CD14-positive monocyte (primary cell): Measurements from ENCODE around the gene INTS6. TPM values are rescaled to one million over a fixed set of nuclear protein-coding genes. Genes with fewer than 3 reads are reported as not detected.

Experiments
- DNase-seq, 3 donors: peaks; one replicate each; pipeline ENCODE4 v3.0.0-alpha.2; 2011 to 2022
- H2AFZ ChIP-seq: 2 replicates; pipeline ENCODE4 v1.6.0; 2012; ENCODE audit warnings: mild to moderate bottlenecking, low read depth, low read length, inconsistent platforms; ENCODE audit not compliant: insufficient read depth, poor library complexity, severe bottlenecking
- H3K27ac ChIP-seq, 2 donors: 1 replicate in 1 of 2; 2 replicates in 1 of 2; pipeline ENCODE4 v1.5.1; 2012 to 2013; ENCODE audit warnings: low read length in 2 of 2, control low read depth in 1 of 2, inconsistent platforms in 1 of 2, low read depth in 1 of 2, mild to moderate bottlenecking in 1 of 2
- H3K27me3 ChIP-seq, 2 donors: one replicate each; pipeline versions ENCODE4 v1.6.0 to v1.6.1; 2011 to 2013; ENCODE audit warnings: low read length in 2 of 2; ENCODE audit not compliant: control insufficient read depth in 2 of 2, insufficient read depth in 2 of 2
- H3K36me3 ChIP-seq, 2 donors: replicated peaks in 1 of 2; 1 replicate in 1 of 2; 2 replicates in 1 of 2; pipeline versions ENCODE4 v1.5.1 to v1.6.1; 2012 to 2013; ENCODE audit warnings: low read length in 2 of 2, control low read depth in 1 of 2, inconsistent platforms in 1 of 2, mild to moderate bottlenecking in 1 of 2; ENCODE audit not compliant: insufficient read depth in 2 of 2, control insufficient read depth in 1 of 2
- H3K4me1 ChIP-seq, 2 donors: 1 replicate in 1 of 2; 2 replicates in 1 of 2; pipeline versions ENCODE4 v1.5.1 to v1.6.1; 2012 to 2013; ENCODE audit warnings: low read length in 2 of 2, control low read depth in 1 of 2, inconsistent platforms in 1 of 2, mild to moderate bottlenecking in 1 of 2, moderate library complexity in 1 of 2; ENCODE audit not compliant: insufficient read depth in 2 of 2, control insufficient read depth in 1 of 2
- H3K4me2 ChIP-seq: replicated peaks from 2 replicates; pipeline ENCODE3; 2012; ENCODE audit warnings: low read length, moderate library complexity, mild to moderate bottlenecking; ENCODE audit not compliant: poor library complexity, severe bottlenecking; ENCODE audit errors: extremely low read depth
- H3K4me3 ChIP-seq, 3 experiments: fragments of 200-600 bp in 1 of 3; sonication (generic) in 1 of 3; replicated peaks in 1 of 3; 1 replicate in 2 of 3; 2 replicates in 1 of 3; pipeline ENCODE4 v1.5.1; 2011 to 2013; ENCODE audit warnings: low read length in 3 of 3, mild to moderate bottlenecking in 3 of 3, control low read depth in 2 of 3, low read depth in 2 of 3, inconsistent platforms in 1 of 3, moderate library complexity in 1 of 3
- H3K79me2 ChIP-seq: 2 replicates; pipeline ENCODE4 v1.6.0; 2012; ENCODE audit warnings: mild to moderate bottlenecking, control low read depth, inconsistent platforms, low read length, moderate library complexity; ENCODE audit not compliant: insufficient read depth
- H3K9ac ChIP-seq: 2 replicates; pipeline ENCODE4 v1.6.0; 2017; ENCODE audit warnings: low read length, mild to moderate bottlenecking; ENCODE audit not compliant: insufficient read depth, poor library complexity, severe bottlenecking
- H3K9me3 ChIP-seq, 2 donors: replicated peaks in 1 of 2; 1 replicate in 1 of 2; 2 replicates in 1 of 2; pipeline versions ENCODE4 v1.5.1 to v1.6.1; 2012 to 2013; ENCODE audit warnings: low read length in 2 of 2, control low read depth in 1 of 2; ENCODE audit not compliant: control insufficient read depth in 1 of 2, insufficient read depth in 1 of 2
- H4K20me1 ChIP-seq: 2 replicates; pipeline ENCODE4 v1.6.0; 2012; ENCODE audit warnings: mild to moderate bottlenecking, low read length, control low read depth, moderate library complexity; ENCODE audit not compliant: insufficient read depth
- H3K27ac Mint-ChIP-seq, 7 donors: one replicate each; pipeline ENCODE4 v1.8.0; 2020; ENCODE audit warnings: mild to moderate bottlenecking in 7 of 7, mixed read lengths in 7 of 7, moderate library complexity in 6 of 7, inconsistent platforms in 2 of 7
- H3K27me3 Mint-ChIP-seq, 3 donors: one replicate each; pipeline ENCODE4 v1.8.0; 2021 to 2022; ENCODE audit warnings: low read depth in 3 of 3, mild to moderate bottlenecking in 3 of 3, mixed read lengths in 3 of 3, moderate library complexity in 3 of 3, inconsistent platforms in 1 of 3
- H3K36me3 Mint-ChIP-seq, 2 donors: one replicate each; pipeline ENCODE4 v1.8.0; 2020; ENCODE audit warnings: mixed read lengths in 2 of 2, inconsistent platforms in 1 of 2, mild to moderate bottlenecking in 1 of 2
- H3K4me1 Mint-ChIP-seq: one replicate; pipeline ENCODE4 v1.8.0; 2020; ENCODE audit warnings: mild to moderate bottlenecking, mixed read lengths
- H3K4me3 Mint-ChIP-seq, 2 donors: one replicate each; pipeline ENCODE4 v1.8.0; 2020; ENCODE audit warnings: mild to moderate bottlenecking in 2 of 2, mixed read lengths in 2 of 2, moderate library complexity in 1 of 2
- H3K9me3 Mint-ChIP-seq, 7 donors: one replicate each; pipeline ENCODE4 v1.8.0; 2020 to 2022; ENCODE audit warnings: mixed read lengths in 7 of 7, mild to moderate bottlenecking in 6 of 7, moderate library complexity in 6 of 7, inconsistent platforms in 2 of 7
- CTCF ChIP-seq: fragments of 200-600 bp; IDR thresholded peaks from one replicate; pipeline ENCODE4 v1.8.0; 2022; ENCODE audit warnings: antibody characterized with exemption, mild to moderate bottlenecking
- WGBS: methylation state at CpG from one replicate; pipeline ENCODE4 v1.1.5; 2013; ENCODE audit warnings: missing lambda C conversion rate; ENCODE audit not compliant: insufficient coverage; 5-methylcytosine and 5-hydroxymethylcytosine counted together
- intact Hi-C, 2 donors: fragments of 100-400 bp; cut with micrococcal nuclease; formaldehyde crosslinking; loops; one replicate each; pipeline versions ENCODE4 v1.15.0 to v1.15.1; 2023
- polyA plus RNA-seq, 3 donors: library from polyadenylated mRNA; depleted of rRNA in 1 of 3; unstranded in 2 of 3; stranded (reverse) in 1 of 3; fragments of 300-500 nt in 2 of 3; fragments of >200 nt in 1 of 3; fragmentation: Illumina TruSeq in 2 of 3; gene quantifications; 1 replicate in 2 of 3; 2 replicates in 1 of 3; pipeline ENCODE4 v1.2.3, GENCODE V29; 2012 to 2021

Gene INTS6
- polyA plus RNA-seq, 3 donors: 10.8 to 13.2 (median 11.6) TPM

GRCh38 chr13:51435002-51435578 lies 17.7 kb downstream of the INTS6 start:
- intact Hi-C loops: no loop called here
- peak; percentile 73 for TF ChIP-seq CTCF
- no peak overlapping the region for H3K4me3 ChIP-seq
- WGBS: no CpG with 5 or more reads among the region's 1 CpG
- H4K20me1 ChIP-seq: no peaks in the 10 kb centered on the region
- DNase-seq: peak in 2 of 3 donors; percentile 9 to 47
- H3K36me3 ChIP-seq: peaks cover 3 to 23% of the 10 kb centered on the region in 2 donors
- H3K9ac ChIP-seq: no peak overlapping the region
- Mint-ChIP-seq H3K9me3 (no peaks in the 10 kb centered on the region), H3K36me3 (peaks cover 18 to 28% of the 10 kb centered on the region in 2 donors), H3K27me3 (no peaks in the 10 kb centered on the region), H3K27ac (no peak overlapping the region), H3K4me1 (no peaks in the 10 kb centered on the region), H3K4me3 (no peak overlapping the region)
- no peak overlapping the region for H2AFZ ChIP-seq
- no peaks in the 10 kb centered on the region for H3K9me3 ChIP-seq
- no peak overlapping the region for H3K27ac ChIP-seq
- no peaks in the 10 kb centered on the region for H3K27me3 ChIP-seq
- H3K4me2 ChIP-seq: no peak overlapping the region
- peaks cover 3% of the 10 kb centered on the region for H3K79me2 ChIP-seq
- H3K4me1 ChIP-seq: no peaks in the 10 kb centered on the region

DNA sequence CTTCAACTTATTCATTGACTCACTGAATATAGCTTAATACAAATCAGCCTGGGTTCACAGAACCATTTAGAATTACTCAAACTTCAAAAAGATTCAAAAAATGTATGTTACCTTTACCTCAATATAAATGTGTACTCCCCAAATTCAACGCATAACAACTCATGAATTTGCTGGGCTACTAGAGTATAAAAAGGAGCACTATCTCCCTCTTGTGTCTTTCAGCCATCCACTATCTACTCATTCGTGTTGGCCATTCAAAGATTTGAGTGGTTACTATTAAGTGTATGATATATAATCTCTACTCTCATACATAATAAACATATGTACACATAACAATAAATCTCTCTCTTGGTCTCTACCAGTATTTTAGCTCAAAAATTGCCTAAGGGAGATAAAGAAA lies 20.3 kb downstream of the INTS6 start:
- TF ChIP-seq CTCF: no peak
- Mint-ChIP-seq H3K9me3 (no peaks in the 10 kb centered on the region), H3K4me1 (no peaks in the 10 kb centered on the region), H3K27me3 (no peaks in the 10 kb centered on the region), H3K36me3 (peaks cover 27 to 39% of the 10 kb centered on the region in 2 donors), H3K27ac (no peak overlapping the region), H3K4me3 (no peak overlapping the region)
- intact Hi-C loops: loop anchor here in 1 of 2 donors (5.0 kb wide), 1 partner anchor 400 kb away; no protein-coding TSS in a partner anchor
- Histone ChIP-seq H3K79me2 (peaks cover 16% of the 10 kb centered on the region), H3K36me3 (peaks cover 17 to 45% of the 10 kb centered on the region in 2 donors), H3K9ac (no peak overlapping the region), H3K9me3 (no peaks in the 10 kb centered on the region), H3K4me3 (no peak overlapping the region), H3K27me3 (no peaks in the 10 kb centered on the region), H3K4me1 (no peaks in the 10 kb centered on the region), H4K20me1 (peaks cover 8% of the 10 kb centered on the region), H3K4me2 (no peak overlapping the region), H2AFZ (no peak overlapping the region), H3K27ac (no peak overlapping the region)
- no CpG with 5 or more reads among the region's 2 CpGs for WGBS
- DNase-seq: no peak
